ENCODE data around the gene SHF.

GRCh38 chr15:45205192-45205591 lies 17.4 kb upstream of the SHF start:
- TF ChIP-seq EZH2 (IDR thresholded peaks at IDR 0.05; ENCODE audit: insufficient read depth, poor library complexity, severe bottlenecking) = no peak
- TF ChIP-seq EZH2phosphoT487 (IDR thresholded peaks at IDR 0.05; ENCODE audit: insufficient read depth, low read depth) = no peak
